Measurements from ENCODE around the gene CCDC106.

DNA sequence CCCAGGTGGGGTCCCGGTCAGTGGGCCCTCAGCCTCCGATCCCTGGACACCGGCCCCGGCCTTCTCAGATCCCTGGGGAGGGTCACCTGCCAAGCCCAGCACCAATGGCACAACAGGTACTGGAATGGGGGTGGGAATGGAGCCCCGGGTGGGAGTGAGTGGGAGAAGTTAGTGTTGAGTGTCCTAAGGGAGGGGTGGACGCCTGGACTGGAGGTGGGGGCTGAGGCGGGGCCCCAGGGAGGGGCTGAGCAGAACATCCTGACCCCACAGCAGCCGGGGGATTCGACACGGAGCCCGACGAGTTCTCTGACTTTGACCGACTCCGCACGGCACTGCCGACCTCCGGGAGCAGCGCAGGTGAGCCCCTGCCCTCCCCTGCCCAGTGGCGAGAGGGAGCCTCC is 44.7 kb downstream of the CCDC106 start:
- TF ChIP-seq, protein P1, sequence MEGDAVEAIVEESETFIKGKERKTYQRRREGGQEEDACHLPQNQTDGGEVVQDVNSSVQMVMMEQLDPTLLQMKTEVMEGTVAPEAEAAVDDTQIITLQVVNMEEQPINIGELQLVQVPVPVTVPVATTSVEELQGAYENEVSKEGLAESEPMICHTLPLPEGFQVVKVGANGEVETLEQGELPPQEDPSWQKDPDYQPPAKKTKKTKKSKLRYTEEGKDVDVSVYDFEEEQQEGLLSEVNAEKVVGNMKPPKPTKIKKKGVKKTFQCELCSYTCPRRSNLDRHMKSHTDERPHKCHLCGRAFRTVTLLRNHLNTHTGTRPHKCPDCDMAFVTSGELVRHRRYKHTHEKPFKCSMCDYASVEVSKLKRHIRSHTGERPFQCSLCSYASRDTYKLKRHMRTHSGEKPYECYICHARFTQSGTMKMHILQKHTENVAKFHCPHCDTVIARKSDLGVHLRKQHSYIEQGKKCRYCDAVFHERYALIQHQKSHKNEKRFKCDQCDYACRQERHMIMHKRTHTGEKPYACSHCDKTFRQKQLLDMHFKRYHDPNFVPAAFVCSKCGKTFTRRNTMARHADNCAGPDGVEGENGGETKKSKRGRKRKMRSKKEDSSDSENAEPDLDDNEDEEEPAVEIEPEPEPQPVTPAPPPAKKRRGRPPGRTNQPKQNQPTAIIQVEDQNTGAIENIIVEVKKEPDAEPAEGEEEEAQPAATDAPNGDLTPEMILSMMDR (conservative IDR thresholded peaks at IDR 0.05 in 1 of 2, IDR thresholded peaks at IDR 0.05 in 1 of 2; ENCODE audit: extremely low read depth in 1 of 2, insufficient read depth in 1 of 2, low read depth in 1 of 2, low read length in 2 of 2), result no peak
- TF ChIP-seq EZH2 (IDR thresholded peaks at IDR 0.05; ENCODE audit: borderline replicate concordance, low read length), result no peak

Measured in mammary epithelial cell (primary cell).